IPS DF 4.7 (cell line): ENCODE results near the gene ANKRD62.
"Not testable (repeated sequence)": the region's sequence is repeated elsewhere in the genome, so short reads cannot be mapped to it uniquely, and the experiment has no call there.

Experiments used
- DNase-seq: peaks from one replicate; pipeline ENCODE4 v3.0.0-alpha.2; 2013; ENCODE audit warnings: low spot score; ENCODE audit errors: extremely low read depth

ANKRD62 gene

DNA sequence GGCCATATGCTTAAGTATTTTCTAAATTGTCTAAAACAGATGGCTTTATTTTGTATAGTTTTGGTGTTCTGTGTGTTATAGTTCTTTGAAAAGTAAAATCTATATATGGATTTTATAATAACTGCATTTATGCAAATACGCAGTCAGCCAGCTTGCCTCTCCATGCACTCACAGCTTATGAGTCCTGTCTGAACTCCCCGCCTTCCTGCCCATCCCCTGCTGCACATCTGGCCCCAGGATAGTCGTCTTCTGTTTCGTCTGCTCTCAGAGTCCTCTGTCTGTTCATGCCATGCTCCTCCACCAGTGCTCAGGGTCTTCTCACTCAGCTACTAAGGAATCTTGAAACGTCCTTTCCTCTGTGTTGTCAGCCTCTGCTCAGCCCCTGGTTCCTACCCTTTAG, 28.2 kb upstream of the ANKRD62 start:
- no peak for DNase-seq

DNA sequence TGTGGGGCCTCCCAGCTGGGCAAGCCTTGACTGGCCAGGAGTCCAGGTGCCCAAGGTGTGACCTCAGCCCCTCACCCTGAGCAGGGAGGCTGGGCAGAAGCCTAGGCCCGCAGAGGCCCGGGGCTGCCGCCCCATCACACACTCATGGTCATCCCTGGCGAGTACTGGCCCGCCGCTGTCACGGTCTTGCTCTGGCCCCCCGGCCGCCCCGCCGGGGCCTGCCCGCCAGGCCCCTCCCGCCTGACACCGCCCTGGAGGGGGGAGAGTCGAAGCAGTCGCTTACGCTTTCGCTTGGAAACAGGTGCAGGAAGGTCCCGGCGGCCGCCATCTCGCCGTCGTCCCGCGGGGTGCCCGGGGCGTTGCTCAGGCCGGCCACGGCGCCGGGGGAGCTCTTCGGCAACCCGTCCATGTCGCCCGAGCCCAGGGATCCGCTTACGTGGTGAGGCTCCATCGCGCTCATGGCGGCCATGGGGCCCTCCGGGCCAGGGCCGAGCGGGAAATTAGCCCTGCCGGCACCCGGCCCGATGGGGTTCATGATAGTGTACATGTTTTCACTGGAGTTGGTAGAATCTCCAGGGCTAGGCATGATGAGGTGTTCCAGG, 26.6 kb upstream of the ANKRD62 start:
- DNase-seq = no peak

GRCh38 chr18:12067671-12068070, 26.0 kb upstream of the ANKRD62 start:
- no peak for DNase-seq

GRCh38 chr18:12068316-12068949, 25.2 kb upstream of the ANKRD62 start:
- not testable (repeated sequence) for DNase-seq

GRCh38 chr18:12068950-12069320, 24.7 kb upstream of the ANKRD62 start:
- DNase-seq = no peak

DNA sequence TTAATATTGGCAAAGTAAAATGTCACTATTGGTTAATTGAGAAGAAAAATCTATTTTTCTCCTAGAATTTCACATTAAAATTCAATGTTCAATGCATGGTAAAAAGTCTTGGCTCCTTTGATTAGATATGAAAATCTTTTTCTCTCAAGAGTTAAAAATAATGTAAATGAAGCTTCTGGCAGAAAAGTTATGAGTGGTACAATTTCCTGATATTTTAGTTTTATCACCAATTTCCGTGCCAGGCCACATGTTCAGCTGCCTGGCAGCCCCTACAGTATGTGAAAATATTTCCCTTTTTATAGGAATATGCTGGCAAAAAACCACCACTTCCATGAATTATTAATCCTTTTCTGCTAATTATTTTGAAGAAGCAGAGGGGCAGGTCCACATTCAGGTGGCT, 22.6 kb upstream of the ANKRD62 start:
- not testable (repeated sequence) for DNase-seq

DNA sequence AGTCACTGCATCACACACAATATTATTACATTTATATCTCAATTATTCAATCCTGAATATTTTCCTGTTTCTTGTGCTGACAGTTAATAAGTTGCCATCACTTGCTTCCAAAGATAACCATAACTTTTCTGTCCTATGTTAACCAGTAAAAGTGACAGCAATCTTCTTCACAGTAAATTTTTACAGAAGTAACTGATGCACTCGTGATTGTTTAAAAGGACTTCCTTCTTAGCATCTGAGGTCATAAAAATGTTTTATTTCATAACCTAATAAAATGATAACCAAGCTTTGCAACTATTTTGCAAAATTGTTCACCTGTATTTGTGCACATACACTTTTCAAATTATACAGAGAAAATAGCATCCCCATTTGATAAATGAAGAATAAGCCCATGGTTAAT, 20.6 kb upstream of the ANKRD62 start:
- no peak for DNase-seq

DNA sequence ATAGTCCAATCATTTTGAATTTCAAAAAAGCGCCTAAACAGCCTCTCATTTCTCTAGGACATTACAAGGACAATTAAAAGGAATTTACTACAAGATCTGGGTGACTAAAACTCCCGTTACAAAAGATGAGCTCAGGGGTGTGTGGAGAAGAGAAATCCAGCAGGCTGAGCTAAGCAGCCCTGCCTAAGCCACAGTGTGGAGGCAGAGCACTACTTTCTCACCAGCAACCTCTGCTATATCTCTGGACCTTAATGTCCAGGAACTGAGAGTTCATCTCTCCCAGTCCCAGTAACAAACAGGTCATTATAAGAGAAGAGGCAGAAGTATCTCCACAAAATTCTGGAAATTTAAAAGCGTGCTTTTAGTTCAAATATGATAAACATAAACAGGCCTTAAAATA, 18.9 kb upstream of the ANKRD62 start:
- DNase-seq = no peak

DNA sequence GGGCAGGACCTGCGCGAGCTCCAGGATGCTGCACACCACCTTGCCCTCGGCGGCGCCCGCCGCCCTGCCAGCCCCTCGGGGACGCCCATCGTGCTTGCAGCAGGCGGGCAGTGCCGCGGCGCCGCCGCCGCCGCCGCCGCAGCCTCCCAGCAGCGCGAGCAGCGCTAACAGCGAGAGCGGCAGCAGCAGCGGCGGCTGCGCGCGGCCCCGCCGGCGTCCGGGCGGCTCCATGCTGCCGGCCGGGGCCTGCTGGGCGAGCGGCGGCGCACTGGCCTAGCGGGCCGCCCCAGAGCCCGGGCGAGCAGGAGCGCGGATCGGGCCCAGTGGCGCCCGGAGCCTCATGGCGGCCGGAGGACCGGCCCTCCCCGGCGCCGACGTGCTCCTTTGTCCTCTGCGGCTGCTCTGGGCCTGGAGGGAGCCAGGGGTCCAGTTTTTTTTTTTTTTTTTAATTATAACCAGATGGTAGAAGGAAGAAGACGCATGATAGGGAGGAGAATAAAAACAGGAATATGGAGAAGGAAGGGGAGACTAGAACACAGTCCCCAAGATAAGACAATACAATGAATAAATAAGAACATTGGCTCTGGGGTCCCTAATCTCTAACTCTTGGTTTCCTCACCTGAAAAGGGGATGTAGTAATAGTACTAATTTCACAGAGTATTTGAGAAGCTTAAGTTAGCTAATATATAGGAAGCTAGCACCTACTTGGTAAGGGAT, 17.1 kb upstream of the ANKRD62 start:
- no peak for DNase-seq

DNA sequence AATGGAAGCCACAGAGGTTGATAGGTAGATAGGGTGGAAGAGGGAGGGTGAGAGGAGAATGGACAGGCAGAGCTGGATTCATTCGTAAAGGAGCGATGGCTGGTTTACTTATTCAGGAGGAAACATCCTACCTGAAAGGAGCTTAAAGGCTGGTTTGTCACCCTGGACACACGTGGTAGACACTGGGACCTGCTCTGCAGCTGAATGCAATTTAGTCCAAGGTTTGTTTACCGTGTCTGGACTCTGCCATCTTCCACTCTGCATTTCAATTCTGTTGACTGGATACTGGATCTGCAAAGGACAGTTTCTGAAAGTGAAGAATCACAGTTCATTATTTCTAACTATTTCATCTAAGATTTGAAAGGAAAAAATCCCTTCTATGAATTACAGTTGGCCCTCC, 15.6 kb upstream of the ANKRD62 start:
- not testable (repeated sequence) for DNase-seq

GRCh38 chr18:12079491-12080237, 14.0 kb upstream of the ANKRD62 start:
- DNase-seq = no peak

- DNase-seq = no peak
Measured at GRCh38 chr18:12085136-12085535, 8.5 kb upstream of the ANKRD62 start.

DNA sequence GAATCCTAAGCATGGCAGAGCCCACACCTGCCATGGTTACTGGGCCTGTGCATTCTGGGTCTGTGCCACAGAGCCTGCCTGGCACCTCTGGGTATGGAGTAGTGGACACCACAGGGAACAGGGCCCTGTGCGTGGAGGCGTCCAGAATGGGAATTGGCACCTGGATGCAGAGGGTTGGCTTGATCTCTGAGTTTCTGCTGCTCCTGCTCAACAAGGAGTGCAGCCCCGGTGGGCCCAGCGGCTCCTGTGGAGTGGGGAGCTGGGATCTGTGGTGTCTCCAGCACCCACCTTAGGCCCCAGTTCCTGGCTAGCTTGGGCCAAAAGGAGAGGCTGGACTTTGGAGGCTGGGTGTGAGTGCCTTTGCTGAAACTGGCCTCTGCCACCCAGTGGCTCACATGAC, 7.9 kb upstream of the ANKRD62 start:
- no peak for DNase-seq

DNA sequence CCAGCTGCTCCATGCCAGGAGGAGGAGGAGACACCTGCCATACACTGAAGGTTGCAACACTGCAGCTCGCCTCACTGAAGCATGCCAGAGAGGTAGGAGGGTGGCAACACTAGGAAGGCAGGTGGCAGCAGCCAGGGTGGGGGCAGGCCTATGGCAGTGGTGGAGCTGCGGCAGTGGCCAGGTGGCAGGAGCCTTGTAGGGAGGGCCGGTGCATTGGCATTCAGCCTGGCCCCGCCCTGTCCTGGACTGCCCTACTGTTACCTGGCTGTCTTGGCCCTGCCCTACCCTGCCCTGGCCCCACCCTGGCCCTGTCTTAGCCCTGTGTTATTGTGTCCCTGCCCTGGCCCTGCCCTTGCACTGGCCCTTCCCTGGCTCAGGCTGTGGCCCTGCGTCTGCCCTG, 7.4 kb upstream of the ANKRD62 start:
- no peak for DNase-seq

DNA sequence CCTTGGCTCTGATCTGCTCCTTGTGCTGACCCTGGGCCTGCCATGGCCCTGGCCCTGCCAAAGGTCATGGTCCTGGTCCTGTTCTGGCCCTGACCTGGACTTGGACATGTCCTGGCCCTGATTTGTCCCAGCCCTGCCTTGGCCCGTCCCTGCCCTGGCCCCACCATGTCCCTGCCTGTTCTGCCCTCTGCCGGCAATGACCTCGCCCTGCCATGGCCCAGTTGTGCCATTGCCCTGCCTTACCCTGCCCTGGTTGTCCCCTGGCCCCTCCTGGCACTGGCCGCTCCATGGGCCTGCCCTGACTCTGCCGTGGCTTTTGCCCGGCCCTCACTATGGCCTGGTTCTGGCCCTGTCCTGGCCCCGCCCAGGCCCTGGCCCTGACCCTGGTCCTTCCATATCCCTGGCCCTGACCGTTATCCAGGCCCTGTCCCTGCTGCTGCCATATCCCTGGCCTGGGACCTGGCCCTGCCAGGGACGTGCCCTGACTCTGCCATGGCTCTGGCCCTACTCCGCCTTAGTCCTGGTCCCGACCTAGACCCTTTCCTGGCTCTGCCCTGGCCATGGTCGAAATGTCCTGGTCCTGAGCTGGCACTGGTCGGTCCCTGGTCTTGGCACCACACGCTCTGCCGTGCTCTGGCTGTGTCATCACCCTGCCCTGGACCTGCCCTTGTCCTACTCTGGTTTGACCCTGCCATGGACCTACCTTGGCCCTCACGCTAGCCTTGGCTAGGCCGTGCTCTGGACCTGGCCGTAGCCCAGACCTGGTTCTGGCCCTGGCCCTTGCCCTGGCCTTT, 6.8 kb upstream of the ANKRD62 start:
- DNase-seq = no peak

DNA sequence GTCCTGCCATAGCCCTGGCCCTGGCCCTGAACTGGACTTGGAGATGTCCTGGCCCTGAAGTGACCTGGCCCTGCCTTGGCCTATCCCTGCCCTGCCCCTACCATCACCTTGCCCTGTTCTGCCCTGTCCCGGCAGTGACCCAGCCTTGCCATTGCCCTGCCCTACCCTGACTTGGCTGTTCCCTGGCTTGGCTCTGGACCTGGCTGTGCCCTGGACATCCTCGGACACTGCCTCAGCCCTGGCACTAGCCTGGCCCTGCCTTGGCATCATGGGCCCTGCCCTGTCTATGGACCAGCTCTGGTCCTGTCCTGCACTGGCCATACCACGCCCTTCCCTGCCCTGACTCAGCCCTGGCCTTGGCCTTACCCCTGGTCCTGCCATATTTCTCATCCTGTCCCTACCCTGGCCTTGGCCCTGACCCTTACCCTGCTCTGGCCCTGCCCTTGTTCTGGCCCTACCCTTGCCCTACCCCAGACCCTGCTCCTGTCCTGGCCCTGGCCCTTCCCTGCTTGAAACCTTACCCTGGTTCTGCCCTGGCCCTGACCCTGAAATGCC, 6.1 kb upstream of the ANKRD62 start:
- no peak for DNase-seq

DNA sequence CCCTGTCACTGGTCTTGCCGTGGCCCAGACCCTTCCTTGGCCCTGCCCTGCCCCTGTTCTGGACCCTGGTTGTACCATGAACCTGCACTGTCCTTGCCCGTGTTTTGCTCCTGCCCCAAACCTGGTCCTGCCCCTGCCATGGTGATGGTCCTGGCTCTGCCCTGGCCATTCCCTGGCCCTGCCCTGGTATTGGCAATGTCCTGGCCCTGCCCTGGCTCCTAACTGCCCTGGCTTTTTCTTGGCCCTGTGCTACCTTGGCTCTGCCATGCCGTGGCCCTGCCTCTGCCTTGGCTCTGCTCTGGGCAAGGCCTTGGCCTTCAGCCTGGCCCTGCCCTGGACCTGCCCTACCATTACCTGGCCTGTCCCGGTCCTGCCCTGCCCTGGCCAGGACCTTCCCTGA, 5.5 kb upstream of the ANKRD62 start:
- DNase-seq = no peak

GRCh38 chr18:12088731-12089375, 4.8 kb upstream of the ANKRD62 start:
- DNase-seq = no peak

GRCh38 chr18:12091538-12092141, 2.0 kb upstream of the ANKRD62 start:
- no peak for DNase-seq
